ENCODE measurements around the gene ATRNL1. TPM values are rescaled to one million over a fixed set of nuclear protein-coding genes. Genes with fewer than 3 reads are reported as not detected.

Gene ATRNL1
- total and polyA plus RNA-seq, 4 donors, result 0.40 to 26.9 (median 5.3) TPM

DNA sequence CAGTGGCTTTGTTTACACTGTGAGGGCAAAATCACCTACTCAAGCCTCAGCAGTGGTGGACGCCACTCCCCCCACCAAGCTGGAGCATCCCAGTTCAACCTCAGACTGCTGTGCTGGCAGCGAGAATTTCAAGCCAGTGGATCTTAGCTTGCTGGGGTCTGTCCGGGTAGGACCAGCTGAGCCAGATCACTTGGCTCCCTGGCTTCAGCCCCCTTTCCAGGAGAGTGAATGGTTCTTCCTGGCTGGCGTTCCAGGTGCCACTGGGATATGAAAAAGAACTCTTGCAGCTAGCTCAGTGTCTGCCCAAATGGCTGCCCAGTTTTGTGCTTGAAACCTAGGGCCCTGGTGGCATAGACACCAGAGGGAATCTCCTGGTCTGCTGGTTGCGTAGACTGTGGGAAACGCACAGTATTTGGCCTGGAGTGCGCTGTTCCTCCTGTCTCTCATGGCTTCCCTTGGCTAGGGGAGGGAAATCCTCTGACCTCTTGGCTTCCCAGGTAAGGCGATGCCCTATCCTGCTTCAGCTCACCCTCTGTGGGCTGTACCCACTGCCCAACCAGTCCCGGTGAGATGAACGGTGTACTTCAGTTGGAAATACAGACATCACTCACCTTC, 398.5 kb downstream of the ATRNL1 start (continued):
- TF ChIP-seq, protein P1, sequence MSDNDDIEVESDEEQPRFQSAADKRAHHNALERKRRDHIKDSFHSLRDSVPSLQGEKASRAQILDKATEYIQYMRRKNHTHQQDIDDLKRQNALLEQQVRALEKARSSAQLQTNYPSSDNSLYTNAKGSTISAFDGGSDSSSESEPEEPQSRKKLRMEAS (IDR thresholded peaks at IDR 0.05), result no peak

DNA sequence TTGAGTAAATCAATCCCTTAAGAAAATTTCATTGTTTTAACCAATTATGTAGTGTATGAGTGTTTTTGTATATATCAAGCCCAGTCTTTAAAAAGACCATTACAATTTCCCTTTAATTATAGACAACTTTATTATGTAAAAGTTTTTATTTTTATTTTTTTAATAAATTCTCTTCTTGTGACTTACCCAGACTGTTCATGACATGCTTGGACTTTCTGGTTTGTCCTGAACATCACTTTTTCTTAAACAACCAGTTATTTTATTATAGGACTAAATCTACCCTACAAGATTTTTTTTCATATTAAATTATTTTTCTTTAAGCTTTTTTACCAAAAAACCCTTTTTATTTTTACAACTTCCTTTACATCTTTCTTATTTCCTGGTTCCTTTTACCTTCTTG, 410.4 kb downstream of the ATRNL1 start:
- Histone ChIP-seq H3K9me3 (ENCODE audit: control insufficient read depth in 4 of 4, low read length in 3 of 4) (no peaks in the 10 kb centered on the region), H3K27ac (ENCODE audit: low read depth in 1 of 2, low read length in 2 of 2) (no peak overlapping the region), H3K9ac (ENCODE audit: low read depth in 1 of 2, low read length in 2 of 2) (no peak overlapping the region), H3K4me1 (ENCODE audit: control insufficient read depth in 4 of 4, insufficient read depth in 4 of 4, low read length in 3 of 4) (no peaks in the 10 kb centered on the region), H3K36me3 (ENCODE audit: control insufficient read depth in 4 of 4, insufficient read depth in 3 of 4, low read depth in 1 of 4, low read length in 3 of 4) (no peaks in the 10 kb centered on the region), H3K27me3 (ENCODE audit: control insufficient read depth in 4 of 4, insufficient read depth in 4 of 4, low read length in 3 of 4) (no peaks in the 10 kb centered on the region), H3K4me3 (ENCODE audit: low read depth in 1 of 3, low read length in 3 of 3) (no peak overlapping the region)
- no peak for DNase-seq (ENCODE audit: low spot score)
- TF ChIP-seq RAD21 (IDR thresholded peaks at IDR 0.05) (no peak), JUND (IDR thresholded peaks at IDR 0.05) (no peak), HNF4G (IDR thresholded peaks at IDR 0.05) (no peak), YY1 (IDR thresholded peaks at IDR 0.05) (no peak), FOXA1 (IDR thresholded peaks at IDR 0.05) (no peak), EGR1 (IDR thresholded peaks at IDR 0.05; ENCODE audit: low read depth in 2 of 2) (no peak), FOXA2 (IDR thresholded peaks at IDR 0.05) (no peak), NR2F2 (IDR thresholded peaks at IDR 0.05) (no peak), RXRA (IDR thresholded peaks at IDR 0.05) (no peak)
- TF ChIP-seq, protein P2, sequence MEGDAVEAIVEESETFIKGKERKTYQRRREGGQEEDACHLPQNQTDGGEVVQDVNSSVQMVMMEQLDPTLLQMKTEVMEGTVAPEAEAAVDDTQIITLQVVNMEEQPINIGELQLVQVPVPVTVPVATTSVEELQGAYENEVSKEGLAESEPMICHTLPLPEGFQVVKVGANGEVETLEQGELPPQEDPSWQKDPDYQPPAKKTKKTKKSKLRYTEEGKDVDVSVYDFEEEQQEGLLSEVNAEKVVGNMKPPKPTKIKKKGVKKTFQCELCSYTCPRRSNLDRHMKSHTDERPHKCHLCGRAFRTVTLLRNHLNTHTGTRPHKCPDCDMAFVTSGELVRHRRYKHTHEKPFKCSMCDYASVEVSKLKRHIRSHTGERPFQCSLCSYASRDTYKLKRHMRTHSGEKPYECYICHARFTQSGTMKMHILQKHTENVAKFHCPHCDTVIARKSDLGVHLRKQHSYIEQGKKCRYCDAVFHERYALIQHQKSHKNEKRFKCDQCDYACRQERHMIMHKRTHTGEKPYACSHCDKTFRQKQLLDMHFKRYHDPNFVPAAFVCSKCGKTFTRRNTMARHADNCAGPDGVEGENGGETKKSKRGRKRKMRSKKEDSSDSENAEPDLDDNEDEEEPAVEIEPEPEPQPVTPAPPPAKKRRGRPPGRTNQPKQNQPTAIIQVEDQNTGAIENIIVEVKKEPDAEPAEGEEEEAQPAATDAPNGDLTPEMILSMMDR (IDR thresholded peaks at IDR 0.05; ENCODE audit: low read depth, low read length, missing input control), result no peak

DNA sequence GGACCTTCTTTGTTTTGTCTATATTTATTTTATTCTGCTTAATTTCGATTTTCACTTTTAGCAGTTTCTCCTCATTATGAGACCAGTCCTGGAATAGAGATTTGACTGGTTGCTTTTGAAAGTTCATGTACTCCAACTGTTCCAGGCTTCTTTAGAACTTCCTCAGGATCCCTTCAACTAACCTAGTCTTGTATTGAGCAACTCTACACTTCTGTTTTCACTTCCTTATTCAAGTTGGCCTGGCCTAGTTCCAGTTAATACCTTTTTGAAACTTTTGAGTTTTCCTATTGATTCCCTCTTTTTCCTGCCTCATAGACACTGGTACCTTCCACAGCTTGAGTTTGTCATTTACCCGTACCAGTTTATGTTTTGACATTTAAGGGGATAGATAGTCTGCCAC, 421.7 kb downstream of the ATRNL1 start:
- WGBS, result 83% methylated on average over 2 of the region's 2 CpGs
- Histone ChIP-seq H3K9ac (ENCODE audit: low read depth in 1 of 2, low read length in 2 of 2) (no peak overlapping the region), H3K4me3 (ENCODE audit: low read depth in 1 of 3, low read length in 3 of 3) (no peak overlapping the region), H3K27me3 (ENCODE audit: control insufficient read depth in 4 of 4, insufficient read depth in 4 of 4, low read length in 3 of 4) (no peaks in the 10 kb centered on the region), H3K27ac (ENCODE audit: low read depth in 1 of 2, low read length in 2 of 2) (no peak overlapping the region), H3K36me3 (ENCODE audit: control insufficient read depth in 4 of 4, insufficient read depth in 3 of 4, low read depth in 1 of 4, low read length in 3 of 4) (no peaks in the 10 kb centered on the region), H3K9me3 (ENCODE audit: control insufficient read depth in 4 of 4, low read length in 3 of 4) (peaks cover 0 to 7% (median under 1%) of the 10 kb centered on the region in 4 donors), H3K4me1 (ENCODE audit: control insufficient read depth in 4 of 4, insufficient read depth in 4 of 4, low read length in 3 of 4) (no peaks in the 10 kb centered on the region)
- no peak for DNase-seq (ENCODE audit: low spot score)
- TF ChIP-seq TAF1 (conservative IDR thresholded peaks at IDR 0.05), result no peak
- no peak for TF ChIP-seq RXRA (IDR thresholded peaks at IDR 0.05)
- no peak for TF ChIP-seq FOXA2 (IDR thresholded peaks at IDR 0.05)
- TF ChIP-seq, protein P1 (IDR thresholded peaks at IDR 0.05), result no peak
- TF ChIP-seq SP1 (IDR thresholded peaks at IDR 0.05), result no peak
- TF ChIP-seq, protein P3, sequence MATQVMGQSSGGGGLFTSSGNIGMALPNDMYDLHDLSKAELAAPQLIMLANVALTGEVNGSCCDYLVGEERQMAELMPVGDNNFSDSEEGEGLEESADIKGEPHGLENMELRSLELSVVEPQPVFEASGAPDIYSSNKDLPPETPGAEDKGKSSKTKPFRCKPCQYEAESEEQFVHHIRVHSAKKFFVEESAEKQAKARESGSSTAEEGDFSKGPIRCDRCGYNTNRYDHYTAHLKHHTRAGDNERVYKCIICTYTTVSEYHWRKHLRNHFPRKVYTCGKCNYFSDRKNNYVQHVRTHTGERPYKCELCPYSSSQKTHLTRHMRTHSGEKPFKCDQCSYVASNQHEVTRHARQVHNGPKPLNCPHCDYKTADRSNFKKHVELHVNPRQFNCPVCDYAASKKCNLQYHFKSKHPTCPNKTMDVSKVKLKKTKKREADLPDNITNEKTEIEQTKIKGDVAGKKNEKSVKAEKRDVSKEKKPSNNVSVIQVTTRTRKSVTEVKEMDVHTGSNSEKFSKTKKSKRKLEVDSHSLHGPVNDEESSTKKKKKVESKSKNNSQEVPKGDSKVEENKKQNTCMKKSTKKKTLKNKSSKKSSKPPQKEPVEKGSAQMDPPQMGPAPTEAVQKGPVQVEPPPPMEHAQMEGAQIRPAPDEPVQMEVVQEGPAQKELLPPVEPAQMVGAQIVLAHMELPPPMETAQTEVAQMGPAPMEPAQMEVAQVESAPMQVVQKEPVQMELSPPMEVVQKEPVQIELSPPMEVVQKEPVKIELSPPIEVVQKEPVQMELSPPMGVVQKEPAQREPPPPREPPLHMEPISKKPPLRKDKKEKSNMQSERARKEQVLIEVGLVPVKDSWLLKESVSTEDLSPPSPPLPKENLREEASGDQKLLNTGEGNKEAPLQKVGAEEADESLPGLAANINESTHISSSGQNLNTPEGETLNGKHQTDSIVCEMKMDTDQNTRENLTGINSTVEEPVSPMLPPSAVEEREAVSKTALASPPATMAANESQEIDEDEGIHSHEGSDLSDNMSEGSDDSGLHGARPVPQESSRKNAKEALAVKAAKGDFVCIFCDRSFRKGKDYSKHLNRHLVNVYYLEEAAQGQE (IDR thresholded peaks at IDR 0.05), result no peak
- TF ChIP-seq GABPA (IDR thresholded peaks at IDR 0.05 in 1 of 2, conservative IDR thresholded peaks at IDR 0.05 in 1 of 2), result no peak
- no peak for TF ChIP-seq JUND (IDR thresholded peaks at IDR 0.05)
- TF ChIP-seq, protein P4, sequence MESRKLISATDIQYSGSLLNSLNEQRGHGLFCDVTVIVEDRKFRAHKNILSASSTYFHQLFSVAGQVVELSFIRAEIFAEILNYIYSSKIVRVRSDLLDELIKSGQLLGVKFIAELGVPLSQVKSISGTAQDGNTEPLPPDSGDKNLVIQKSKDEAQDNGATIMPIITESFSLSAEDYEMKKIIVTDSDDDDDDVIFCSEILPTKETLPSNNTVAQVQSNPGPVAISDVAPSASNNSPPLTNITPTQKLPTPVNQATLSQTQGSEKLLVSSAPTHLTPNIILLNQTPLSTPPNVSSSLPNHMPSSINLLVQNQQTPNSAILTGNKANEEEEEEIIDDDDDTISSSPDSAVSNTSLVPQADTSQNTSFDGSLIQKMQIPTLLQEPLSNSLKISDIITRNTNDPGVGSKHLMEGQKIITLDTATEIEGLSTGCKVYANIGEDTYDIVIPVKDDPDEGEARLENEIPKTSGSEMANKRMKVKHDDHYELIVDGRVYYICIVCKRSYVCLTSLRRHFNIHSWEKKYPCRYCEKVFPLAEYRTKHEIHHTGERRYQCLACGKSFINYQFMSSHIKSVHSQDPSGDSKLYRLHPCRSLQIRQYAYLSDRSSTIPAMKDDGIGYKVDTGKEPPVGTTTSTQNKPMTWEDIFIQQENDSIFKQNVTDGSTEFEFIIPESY (IDR thresholded peaks at IDR 0.05), result no peak
- no peak for TF ChIP-seq HNF4G (IDR thresholded peaks at IDR 0.05)
- TF ChIP-seq, protein P5, sequence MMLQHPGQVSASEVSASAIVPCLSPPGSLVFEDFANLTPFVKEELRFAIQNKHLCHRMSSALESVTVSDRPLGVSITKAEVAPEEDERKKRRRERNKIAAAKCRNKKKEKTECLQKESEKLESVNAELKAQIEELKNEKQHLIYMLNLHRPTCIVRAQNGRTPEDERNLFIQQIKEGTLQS (IDR thresholded peaks at IDR 0.05), result no peak
- no peak for TF ChIP-seq YY1 (IDR thresholded peaks at IDR 0.05)
- TF ChIP-seq, protein P2 (IDR thresholded peaks at IDR 0.05; ENCODE audit: low read depth, low read length, missing input control), result no peak
- no peak for TF ChIP-seq HNF4A (conservative IDR thresholded peaks at IDR 0.05)
- no peak for TF ChIP-seq EGR1 (IDR thresholded peaks at IDR 0.05; ENCODE audit: low read depth in 2 of 2)
- TF ChIP-seq RAD21 (IDR thresholded peaks at IDR 0.05), result no peak

Data from liver (tissue), 9 donors.